Thyroid gland (tissue), 4 donors: ENCODE data around the gene MRPL43.

ENCODE experiments used
- POLR2A ChIP-seq, 2 donors: fragments of 450-650 bp; IDR thresholded peaks; one replicate each; pipeline ENCODE4 v1.6.1; 2017; ENCODE audit warnings: antibody characterized with exemption in 2 of 2, mild to moderate bottlenecking in 2 of 2, moderate library complexity in 1 of 2
- TF ChIP-seq, protein P1 (sequence below), 6 experiments: fragments of 200-600 bp in 3 of 6; fragments of 450-650 bp in 3 of 6; sonication (generic) in 3 of 6; IDR thresholded peaks; one replicate each; pipeline ENCODE4 v1.5.1; 2016 to 2019; ENCODE audit warnings: antibody characterized with exemption in 6 of 6, mild to moderate bottlenecking in 2 of 6, inconsistent platforms in 1 of 6, moderate library complexity in 1 of 6

DNA sequence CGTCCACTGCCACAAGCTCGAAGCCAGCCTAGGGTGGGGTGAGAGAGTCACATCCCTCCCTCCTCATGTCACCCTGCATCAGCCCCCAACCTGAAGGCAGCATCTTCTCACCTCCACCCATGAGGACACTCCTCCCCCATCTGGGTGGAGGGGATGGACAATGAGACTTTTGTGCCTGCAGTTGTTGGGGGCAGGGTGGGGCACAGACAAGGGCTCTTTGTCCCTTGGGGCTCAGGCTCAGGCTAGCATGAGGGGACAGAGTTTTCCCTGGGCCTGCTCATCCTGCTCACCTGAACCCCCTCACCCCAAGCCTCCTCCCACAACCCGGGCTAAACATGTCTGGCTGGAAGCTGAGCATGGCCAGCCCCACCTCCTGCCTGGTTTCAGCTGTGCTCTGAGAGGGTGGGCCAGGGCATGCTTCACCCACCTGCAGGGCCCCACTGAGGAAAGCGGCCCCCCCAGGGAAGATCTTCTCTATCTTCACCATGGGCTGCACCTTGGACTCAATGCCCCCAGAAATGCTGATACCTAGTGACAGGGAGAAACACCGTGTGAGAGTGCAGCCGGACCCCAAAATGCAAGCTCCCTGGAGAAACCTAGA lies 21.6 kb upstream of the MRPL43 start:
- TF ChIP-seq, protein P1, sequence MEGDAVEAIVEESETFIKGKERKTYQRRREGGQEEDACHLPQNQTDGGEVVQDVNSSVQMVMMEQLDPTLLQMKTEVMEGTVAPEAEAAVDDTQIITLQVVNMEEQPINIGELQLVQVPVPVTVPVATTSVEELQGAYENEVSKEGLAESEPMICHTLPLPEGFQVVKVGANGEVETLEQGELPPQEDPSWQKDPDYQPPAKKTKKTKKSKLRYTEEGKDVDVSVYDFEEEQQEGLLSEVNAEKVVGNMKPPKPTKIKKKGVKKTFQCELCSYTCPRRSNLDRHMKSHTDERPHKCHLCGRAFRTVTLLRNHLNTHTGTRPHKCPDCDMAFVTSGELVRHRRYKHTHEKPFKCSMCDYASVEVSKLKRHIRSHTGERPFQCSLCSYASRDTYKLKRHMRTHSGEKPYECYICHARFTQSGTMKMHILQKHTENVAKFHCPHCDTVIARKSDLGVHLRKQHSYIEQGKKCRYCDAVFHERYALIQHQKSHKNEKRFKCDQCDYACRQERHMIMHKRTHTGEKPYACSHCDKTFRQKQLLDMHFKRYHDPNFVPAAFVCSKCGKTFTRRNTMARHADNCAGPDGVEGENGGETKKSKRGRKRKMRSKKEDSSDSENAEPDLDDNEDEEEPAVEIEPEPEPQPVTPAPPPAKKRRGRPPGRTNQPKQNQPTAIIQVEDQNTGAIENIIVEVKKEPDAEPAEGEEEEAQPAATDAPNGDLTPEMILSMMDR (IDR thresholded peaks at IDR 0.05), result no peak
- no peak for TF ChIP-seq POLR2A (IDR thresholded peaks at IDR 0.05)
